GM12875 (cell line): Measurements from ENCODE around the gene USP28.
"Not testable (repeated sequence)": the region's sequence is repeated elsewhere in the genome, so short reads cannot be mapped to it uniquely, and the experiment has no call there.

Source experiments
- H3K4me3 ChIP-seq: one replicate; pipeline ENCODE4 v1.5.1; 2011; ENCODE audit warnings: low read depth, low read length, control low read depth
- TF ChIP-seq, protein P1 (sequence below): IDR thresholded peaks from 2 replicates; pipeline ENCODE4 v1.5.1; 2011; ENCODE audit warnings: low read depth, mild to moderate bottlenecking, control low read depth, inconsistent platforms, low read length, moderate library complexity, borderline replicate concordance; ENCODE audit not compliant: insufficient read depth

USP28 gene

DNA sequence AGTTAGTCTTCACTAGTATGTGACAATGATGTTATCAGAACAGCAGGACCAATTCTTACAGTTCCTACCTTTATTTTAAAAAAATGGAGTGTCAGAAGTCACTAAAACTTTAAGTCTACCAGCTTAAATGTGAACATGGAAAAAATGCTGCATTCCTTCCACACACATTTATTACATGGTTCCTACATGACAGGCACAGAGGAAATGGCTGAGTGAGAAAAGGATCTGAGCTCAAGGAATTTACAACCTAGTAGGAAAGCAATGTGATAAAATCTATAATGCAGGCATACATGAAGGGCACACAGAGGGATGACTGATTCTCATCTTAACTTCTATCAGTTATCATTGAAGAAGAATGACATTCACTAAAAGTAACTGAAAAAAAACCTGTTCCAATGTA, 72.8 kb downstream of the USP28 start:
- TF ChIP-seq, protein P1, sequence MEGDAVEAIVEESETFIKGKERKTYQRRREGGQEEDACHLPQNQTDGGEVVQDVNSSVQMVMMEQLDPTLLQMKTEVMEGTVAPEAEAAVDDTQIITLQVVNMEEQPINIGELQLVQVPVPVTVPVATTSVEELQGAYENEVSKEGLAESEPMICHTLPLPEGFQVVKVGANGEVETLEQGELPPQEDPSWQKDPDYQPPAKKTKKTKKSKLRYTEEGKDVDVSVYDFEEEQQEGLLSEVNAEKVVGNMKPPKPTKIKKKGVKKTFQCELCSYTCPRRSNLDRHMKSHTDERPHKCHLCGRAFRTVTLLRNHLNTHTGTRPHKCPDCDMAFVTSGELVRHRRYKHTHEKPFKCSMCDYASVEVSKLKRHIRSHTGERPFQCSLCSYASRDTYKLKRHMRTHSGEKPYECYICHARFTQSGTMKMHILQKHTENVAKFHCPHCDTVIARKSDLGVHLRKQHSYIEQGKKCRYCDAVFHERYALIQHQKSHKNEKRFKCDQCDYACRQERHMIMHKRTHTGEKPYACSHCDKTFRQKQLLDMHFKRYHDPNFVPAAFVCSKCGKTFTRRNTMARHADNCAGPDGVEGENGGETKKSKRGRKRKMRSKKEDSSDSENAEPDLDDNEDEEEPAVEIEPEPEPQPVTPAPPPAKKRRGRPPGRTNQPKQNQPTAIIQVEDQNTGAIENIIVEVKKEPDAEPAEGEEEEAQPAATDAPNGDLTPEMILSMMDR = no peak
- no peak overlapping the region for H3K4me3 ChIP-seq

DNA sequence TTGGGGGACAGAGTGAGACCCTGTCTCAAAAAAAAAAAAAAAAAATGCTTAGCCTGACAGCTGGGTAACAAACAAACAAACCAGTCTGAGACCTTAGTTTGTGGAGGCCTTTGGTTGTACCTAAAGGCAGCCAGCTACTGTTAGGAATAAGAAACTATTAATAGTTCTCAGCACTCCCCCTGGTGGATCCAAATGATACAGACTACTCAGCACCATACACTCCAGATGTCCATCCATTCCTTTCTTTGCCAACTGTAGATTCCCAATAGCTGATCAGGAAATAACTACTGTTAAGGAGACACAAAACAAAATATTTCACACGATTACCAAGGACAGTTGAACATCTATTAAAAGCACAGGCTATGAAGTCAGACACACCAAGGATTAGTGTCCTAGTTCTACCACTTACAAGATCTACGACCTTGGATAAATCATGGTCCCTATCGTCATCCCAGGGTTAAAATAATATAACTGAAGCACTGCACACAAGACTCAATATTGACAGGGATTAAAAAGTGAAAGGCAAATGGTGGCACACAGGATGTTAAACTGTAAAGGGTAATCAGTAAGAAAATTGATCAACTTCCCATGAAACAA, 78.6 kb downstream of the USP28 start:
- TF ChIP-seq, protein P1 = peak; percentile 59
- H3K4me3 ChIP-seq = no peak overlapping the region

DNA sequence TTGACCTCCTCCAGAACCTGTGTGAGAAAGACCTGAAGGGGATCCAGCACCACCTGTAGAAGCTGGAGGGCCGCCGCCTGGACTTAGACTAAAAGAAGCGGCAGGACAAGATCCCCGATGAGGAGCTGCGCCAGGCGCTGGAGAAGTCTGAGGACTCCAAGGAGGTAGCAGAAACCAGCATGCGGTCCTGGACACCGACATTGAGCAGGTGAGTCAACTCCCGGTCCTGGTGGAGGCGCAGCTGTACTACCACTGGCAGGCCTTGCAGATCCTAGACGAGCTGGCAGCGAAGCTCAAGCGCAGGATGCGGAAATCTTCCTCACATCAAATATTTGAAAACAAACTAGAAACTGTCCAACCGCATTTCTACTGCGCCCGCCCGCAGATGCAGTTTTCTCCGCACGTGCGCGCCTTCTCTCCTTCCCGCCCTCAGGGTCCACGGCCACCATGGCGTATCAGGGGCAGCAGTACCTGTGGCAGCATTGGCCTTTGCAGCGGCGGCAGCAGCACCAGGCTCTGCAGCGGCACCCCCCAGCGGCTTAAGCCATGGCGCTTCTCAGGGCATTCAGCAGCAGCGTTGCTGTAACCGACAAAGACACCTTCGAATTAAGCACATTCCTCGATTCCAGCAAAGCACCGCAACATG, 85.6 kb downstream of the USP28 start:
- H3K4me3 ChIP-seq = no peak overlapping the region
- TF ChIP-seq, protein P1 = no peak

DNA sequence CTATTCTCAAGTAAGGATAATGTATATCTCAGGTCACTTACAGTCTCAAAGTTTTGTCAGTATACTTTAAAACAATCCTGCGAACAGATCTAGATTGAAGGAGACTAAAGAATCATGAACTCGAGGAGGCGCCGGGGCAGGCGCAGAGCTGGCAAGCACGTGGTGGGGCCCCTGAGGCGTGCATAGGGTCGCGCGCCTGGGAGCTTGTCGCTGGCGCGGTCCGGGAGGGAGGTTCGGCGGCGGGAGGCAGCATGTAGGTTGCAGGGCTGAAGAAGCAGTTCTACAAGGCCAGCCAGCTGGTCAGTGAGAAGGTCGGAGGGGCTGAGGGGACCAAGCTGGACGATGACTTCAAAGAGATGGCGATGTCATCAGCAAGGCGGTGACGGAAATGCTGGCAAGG, 86.4 kb downstream of the USP28 start:
- H3K4me3 ChIP-seq = not testable (repeated sequence)

DNA sequence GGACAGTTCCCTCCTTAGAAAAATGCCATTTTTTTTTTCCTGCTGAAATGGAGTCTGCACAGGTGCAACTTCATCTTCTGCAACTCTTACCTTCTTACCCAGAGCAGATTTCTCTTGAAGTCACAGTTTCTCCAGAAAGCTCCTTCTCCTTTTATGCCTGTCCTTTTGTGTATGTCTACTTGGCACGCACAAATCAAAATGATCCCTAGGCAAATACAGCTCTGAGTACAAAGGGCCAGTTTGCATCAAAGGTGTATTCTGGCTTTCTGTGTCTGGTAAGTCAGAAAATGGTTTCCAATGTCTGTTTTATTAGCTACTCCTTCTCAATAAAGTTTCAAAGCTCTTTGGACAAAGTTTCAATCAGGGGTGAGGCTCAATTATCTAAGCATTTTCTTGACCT, 93.2 kb downstream of the USP28 start:
- H3K4me3 ChIP-seq = no peak overlapping the region
- TF ChIP-seq, protein P1 = no peak

DNA sequence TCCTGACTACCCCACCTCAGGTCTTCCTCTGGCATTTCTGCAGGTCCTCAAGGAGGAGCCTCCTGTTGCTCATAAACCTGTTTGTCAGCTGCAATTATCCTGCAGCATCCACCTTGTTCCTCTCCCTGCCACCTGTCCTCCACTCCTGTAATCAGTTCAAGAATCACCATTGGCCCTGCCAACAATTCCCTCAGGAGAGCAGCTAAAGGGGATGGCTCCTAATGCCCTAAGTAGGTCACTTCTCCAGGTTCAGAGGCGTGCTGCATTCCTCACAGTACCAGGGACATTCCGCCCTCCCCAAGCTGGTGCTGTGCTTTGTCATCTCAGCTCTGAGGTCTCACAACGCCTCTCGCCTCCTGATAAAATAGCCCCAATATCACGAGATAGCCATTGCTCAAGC, 93.7 kb downstream of the USP28 start:
- TF ChIP-seq, protein P1 = no peak

DNA sequence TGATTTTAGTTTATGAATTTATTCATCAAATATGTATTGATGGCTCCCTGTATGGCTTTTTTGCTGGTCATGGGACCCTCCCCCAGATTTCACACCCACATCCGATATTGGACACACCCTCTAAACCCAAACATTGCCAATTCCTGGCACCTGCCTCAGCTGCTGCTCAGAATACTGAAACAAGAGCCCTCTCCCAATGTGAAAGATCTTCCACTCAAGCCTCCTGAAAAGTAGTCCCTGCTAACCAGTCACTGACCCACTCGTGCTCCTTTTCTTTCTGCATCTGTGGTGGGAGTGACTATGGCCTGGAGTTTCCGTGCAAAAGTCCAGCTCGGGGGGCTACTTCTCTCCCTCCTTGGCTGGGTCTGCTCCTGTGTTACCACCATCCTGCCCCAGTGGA, 95.9 kb downstream of the USP28 start, which contains the start of gene CLDN25:
TSS of gene CLDN25 (plus strand) at position 301 of the 400 bp plus-strand sequence. CDS start at position 301, 0 bp downstream.
- no peak within 1 kb of the TSS for H3K4me3 ChIP-seq
- TF ChIP-seq, protein P1 = no peak

More for the DNA sequence above, 93.7 kb downstream of the USP28 start:
- no peak overlapping the region for H3K4me3 ChIP-seq
